WTC11 (cell line): ENCODE data around the gene FLRT3. TPM values are rescaled to one million over a fixed set of nuclear protein-coding genes. Genes with fewer than 3 reads are reported as not detected.
A peak's percentile ranks its signal among the peaks of the same experiment; 100 is the strongest.

Experiments
- ATAC-seq: fragments of 200-7000 bp; cut with Tn5 transposase; 2 replicates; pipeline ENCODE4 v1.10.0; 2021; ENCODE audit warnings: mild to moderate bottlenecking, moderate library complexity
- CTCF ChIA-PET: fragments of 300-600 bp; sonication (Branson Sonifier 250); formaldehyde crosslinking; loops from one replicate; lab custom pipeline; 2021; ENCODE audit warnings: antibody characterized with exemption; lab: Charles Lee
- POLR2A ChIA-PET: fragments of 350-600 bp; sonication (Branson Sonifier 250); formaldehyde crosslinking; loops from one replicate; lab custom pipeline; 2021; ENCODE audit warnings: antibody characterized with exemption; lab: Charles Lee
- DNase-seq: peaks from one replicate; pipeline ENCODE4 v3.0.0; 2021; ENCODE audit warnings: low spot score
- H3K27ac Mint-ChIP-seq: 2 replicates; pipeline ENCODE4 v1.8.0; 2021; ENCODE audit warnings: mixed read lengths
- H3K27me3 Mint-ChIP-seq: 2 replicates; pipeline ENCODE4 v1.8.0; 2021; ENCODE audit warnings: low read depth, mild to moderate bottlenecking, moderate library complexity, mixed read lengths
- H3K36me3 Mint-ChIP-seq: 2 replicates; pipeline ENCODE4 v1.8.0; 2021; ENCODE audit warnings: mixed read lengths
- H3K4me1 Mint-ChIP-seq: 2 replicates; pipeline ENCODE4 v1.8.0; 2022; ENCODE audit warnings: mixed read lengths
- H3K4me3 Mint-ChIP-seq: 2 replicates; pipeline ENCODE4 v1.8.0; 2021; ENCODE audit warnings: mild to moderate bottlenecking, moderate library complexity, mixed read lengths
- H3K9me3 Mint-ChIP-seq: 2 replicates; pipeline ENCODE4 v1.8.0; 2021; ENCODE audit warnings: mixed read lengths
- ATF1 ChIP-seq: sonication (generic); formaldehyde crosslinking; IDR thresholded peaks from 2 replicates; pipeline ENCODE4 v1.8.1; 2023; ENCODE audit warnings: mild to moderate bottlenecking, moderate library complexity, missing genetic modification reagents
- ETV6 ChIP-seq: sonication (generic); formaldehyde crosslinking; IDR thresholded peaks from 2 replicates; pipeline ENCODE4 v1.8.1; 2022; ENCODE audit warnings: mild to moderate bottlenecking, missing genetic modification reagents
- FOXP1 ChIP-seq: sonication (generic); formaldehyde crosslinking; IDR thresholded peaks from 2 replicates; pipeline ENCODE4 v1.8.0; 2022; ENCODE audit warnings: missing genetic modification reagents, mild to moderate bottlenecking, moderate library complexity, borderline replicate concordance
- GTF2I ChIP-seq: fragments of 250-450 bp; sonication (Bioruptor Pico); conservative IDR thresholded peaks from 2 replicates; pipeline ENCODE4 v1.4.0; 2021; ENCODE audit warnings: mild to moderate bottlenecking
- HMGA2 ChIP-seq: fragments of 250-450 bp; sonication (Bioruptor Pico); IDR thresholded peaks from 2 replicates; pipeline ENCODE4 v1.4.0; 2021; ENCODE audit warnings: mild to moderate bottlenecking, moderate library complexity
- JAZF1 ChIP-seq: fragments of 250-450 bp; sonication (Bioruptor Pico); IDR thresholded peaks from 2 replicates; pipeline ENCODE4 v1.9.0; 2021; ENCODE audit warnings: moderate library complexity, mild to moderate bottlenecking, inconsistent platforms
- MXD4 ChIP-seq: fragments of 250-450 bp; sonication (Bioruptor Pico); IDR thresholded peaks from 2 replicates; pipeline ENCODE4 v1.8.0; 2021; ENCODE audit warnings: mild to moderate bottlenecking, moderate library complexity, borderline replicate concordance
- NR1H2 ChIP-seq: sonication (generic); formaldehyde crosslinking; IDR thresholded peaks from 2 replicates; pipeline ENCODE4 v1.9.0; 2021; ENCODE audit warnings: mild to moderate bottlenecking, moderate library complexity, missing genetic modification reagents
- ZNF138 ChIP-seq: sonication (generic); formaldehyde crosslinking; conservative IDR thresholded peaks from 2 replicates; pipeline ENCODE4 v1.8.1; 2022; ENCODE audit warnings: mild to moderate bottlenecking, moderate library complexity, missing genetic modification reagents
- ZNF219 ChIP-seq: sonication (generic); formaldehyde crosslinking; IDR thresholded peaks from 2 replicates; pipeline ENCODE4 v1.8.0; 2023; ENCODE audit warnings: missing genetic modification reagents, mild to moderate bottlenecking, borderline replicate concordance
- ZNF423 ChIP-seq: fragments of 250-450 bp; sonication (Bioruptor Pico); IDR thresholded peaks from 2 replicates; pipeline ENCODE4 v2.1.2; 2022; ENCODE audit warnings: mild to moderate bottlenecking, moderate library complexity
- total RNA-seq: library from RNA; stranded (reverse); gene quantifications from 3 replicates; pipeline ENCODE4 v1.2.3, GENCODE V29; 2021
- TF ChIP-seq, protein P1 (sequence below): sonication (generic); formaldehyde crosslinking; IDR thresholded peaks from 2 replicates; pipeline ENCODE4 v1.8.1; 2022; ENCODE audit warnings: mild to moderate bottlenecking, missing genetic modification reagents, moderate library complexity, borderline replicate concordance
- TF ChIP-seq, protein P2 (sequence below): sonication (generic); formaldehyde crosslinking; IDR thresholded peaks from 2 replicates; pipeline ENCODE4 v1.8.1; 2022; ENCODE audit warnings: low read depth, mild to moderate bottlenecking, moderate library complexity, missing genetic modification reagents, borderline replicate concordance
- TF ChIP-seq, protein P3 (sequence below): fragments of 250-450 bp; sonication (Bioruptor Pico); IDR thresholded peaks from 2 replicates; pipeline ENCODE4 v1.9.0; 2021; ENCODE audit warnings: mild to moderate bottlenecking, borderline replicate concordance
- TF ChIP-seq, protein P4 (sequence below): sonication (generic); formaldehyde crosslinking; IDR thresholded peaks from 2 replicates; pipeline ENCODE4 v1.8.0; 2022; ENCODE audit warnings: mild to moderate bottlenecking, missing genetic modification reagents
- TF ChIP-seq, protein P5 (sequence below): fragments of 250-450 bp; sonication (Bioruptor Pico); IDR thresholded peaks from 2 replicates; pipeline ENCODE4 v1.9.0; 2021; ENCODE audit warnings: mild to moderate bottlenecking

Gene FLRT3
- total RNA-seq, 1 experiment from 2014 or later, result 0.79 TPM

DNA sequence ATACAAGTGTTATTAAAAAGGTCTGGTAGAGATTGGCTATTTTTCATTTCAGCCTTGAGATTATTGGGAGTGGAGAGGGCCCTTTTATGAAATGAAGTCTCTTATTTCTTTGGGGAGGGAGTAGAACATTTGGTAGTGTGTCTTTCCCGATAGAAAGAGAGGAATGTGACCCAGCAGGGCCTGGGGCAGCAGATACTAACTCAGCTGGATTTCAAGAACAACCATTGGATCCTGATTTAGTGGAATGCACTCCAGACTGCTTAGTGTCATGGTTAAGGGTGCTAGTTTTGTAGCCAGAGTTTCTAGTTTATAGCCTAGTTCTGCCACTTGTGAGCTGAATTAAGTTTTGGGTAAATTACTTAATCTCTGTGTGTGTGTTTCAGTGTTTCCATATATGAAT, 18.4 kb upstream of the FLRT3 start:
- ATAC-seq (peak; percentile 87), DNase-seq (no peak)
- Mint-ChIP-seq H3K27ac (peak overlapping the region; percentile 68), H3K36me3 (no peaks in the 10 kb centered on the region), H3K4me1 (peaks cover 6% of the 10 kb centered on the region), H3K4me3 (no peak overlapping the region), H3K9me3 (no peaks in the 10 kb centered on the region), H3K27me3 (no peaks in the 10 kb centered on the region)
- POLR2A ChIA-PET, result no interaction called here
- TF ChIP-seq, protein P1, sequence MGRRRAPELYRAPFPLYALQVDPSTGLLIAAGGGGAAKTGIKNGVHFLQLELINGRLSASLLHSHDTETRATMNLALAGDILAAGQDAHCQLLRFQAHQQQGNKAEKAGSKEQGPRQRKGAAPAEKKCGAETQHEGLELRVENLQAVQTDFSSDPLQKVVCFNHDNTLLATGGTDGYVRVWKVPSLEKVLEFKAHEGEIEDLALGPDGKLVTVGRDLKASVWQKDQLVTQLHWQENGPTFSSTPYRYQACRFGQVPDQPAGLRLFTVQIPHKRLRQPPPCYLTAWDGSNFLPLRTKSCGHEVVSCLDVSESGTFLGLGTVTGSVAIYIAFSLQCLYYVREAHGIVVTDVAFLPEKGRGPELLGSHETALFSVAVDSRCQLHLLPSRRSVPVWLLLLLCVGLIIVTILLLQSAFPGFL, result no peak
- TF ChIP-seq ATF1 (no peak), NR1H2 (CRISPR knock-in tag) (no peak), ZNF219 (CRISPR knock-in tag) (no peak), JAZF1 (CRISPR knock-in tag) (no peak), HMGA2 (CRISPR knock-in tag) (no peak), GTF2I (CRISPR knock-in tag) (no peak), MXD4 (CRISPR knock-in tag) (no peak), ZNF138 (no peak), ZNF423 (CRISPR knock-in tag) (no peak)
- TF ChIP-seq, protein P2, sequence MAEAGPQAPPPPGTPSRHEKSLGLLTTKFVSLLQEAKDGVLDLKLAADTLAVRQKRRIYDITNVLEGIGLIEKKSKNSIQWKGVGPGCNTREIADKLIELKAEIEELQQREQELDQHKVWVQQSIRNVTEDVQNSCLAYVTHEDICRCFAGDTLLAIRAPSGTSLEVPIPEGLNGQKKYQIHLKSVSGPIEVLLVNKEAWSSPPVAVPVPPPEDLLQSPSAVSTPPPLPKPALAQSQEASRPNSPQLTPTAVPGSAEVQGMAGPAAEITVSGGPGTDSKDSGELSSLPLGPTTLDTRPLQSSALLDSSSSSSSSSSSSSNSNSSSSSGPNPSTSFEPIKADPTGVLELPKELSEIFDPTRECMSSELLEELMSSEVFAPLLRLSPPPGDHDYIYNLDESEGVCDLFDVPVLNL (CRISPR knock-in tag), result no peak
- TF ChIP-seq, protein P3, sequence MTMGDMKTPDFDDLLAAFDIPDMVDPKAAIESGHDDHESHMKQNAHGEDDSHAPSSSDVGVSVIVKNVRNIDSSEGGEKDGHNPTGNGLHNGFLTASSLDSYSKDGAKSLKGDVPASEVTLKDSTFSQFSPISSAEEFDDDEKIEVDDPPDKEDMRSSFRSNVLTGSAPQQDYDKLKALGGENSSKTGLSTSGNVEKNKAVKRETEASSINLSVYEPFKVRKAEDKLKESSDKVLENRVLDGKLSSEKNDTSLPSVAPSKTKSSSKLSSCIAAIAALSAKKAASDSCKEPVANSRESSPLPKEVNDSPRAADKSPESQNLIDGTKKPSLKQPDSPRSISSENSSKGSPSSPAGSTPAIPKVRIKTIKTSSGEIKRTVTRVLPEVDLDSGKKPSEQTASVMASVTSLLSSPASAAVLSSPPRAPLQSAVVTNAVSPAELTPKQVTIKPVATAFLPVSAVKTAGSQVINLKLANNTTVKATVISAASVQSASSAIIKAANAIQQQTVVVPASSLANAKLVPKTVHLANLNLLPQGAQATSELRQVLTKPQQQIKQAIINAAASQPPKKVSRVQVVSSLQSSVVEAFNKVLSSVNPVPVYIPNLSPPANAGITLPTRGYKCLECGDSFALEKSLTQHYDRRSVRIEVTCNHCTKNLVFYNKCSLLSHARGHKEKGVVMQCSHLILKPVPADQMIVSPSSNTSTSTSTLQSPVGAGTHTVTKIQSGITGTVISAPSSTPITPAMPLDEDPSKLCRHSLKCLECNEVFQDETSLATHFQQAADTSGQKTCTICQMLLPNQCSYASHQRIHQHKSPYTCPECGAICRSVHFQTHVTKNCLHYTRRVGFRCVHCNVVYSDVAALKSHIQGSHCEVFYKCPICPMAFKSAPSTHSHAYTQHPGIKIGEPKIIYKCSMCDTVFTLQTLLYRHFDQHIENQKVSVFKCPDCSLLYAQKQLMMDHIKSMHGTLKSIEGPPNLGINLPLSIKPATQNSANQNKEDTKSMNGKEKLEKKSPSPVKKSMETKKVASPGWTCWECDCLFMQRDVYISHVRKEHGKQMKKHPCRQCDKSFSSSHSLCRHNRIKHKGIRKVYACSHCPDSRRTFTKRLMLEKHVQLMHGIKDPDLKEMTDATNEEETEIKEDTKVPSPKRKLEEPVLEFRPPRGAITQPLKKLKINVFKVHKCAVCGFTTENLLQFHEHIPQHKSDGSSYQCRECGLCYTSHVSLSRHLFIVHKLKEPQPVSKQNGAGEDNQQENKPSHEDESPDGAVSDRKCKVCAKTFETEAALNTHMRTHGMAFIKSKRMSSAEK (CRISPR knock-in tag), result no peak
- TF ChIP-seq, protein P4, sequence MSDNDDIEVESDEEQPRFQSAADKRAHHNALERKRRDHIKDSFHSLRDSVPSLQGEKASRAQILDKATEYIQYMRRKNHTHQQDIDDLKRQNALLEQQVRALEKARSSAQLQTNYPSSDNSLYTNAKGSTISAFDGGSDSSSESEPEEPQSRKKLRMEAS, result no peak
- CTCF ChIA-PET, result no interaction called here

DNA sequence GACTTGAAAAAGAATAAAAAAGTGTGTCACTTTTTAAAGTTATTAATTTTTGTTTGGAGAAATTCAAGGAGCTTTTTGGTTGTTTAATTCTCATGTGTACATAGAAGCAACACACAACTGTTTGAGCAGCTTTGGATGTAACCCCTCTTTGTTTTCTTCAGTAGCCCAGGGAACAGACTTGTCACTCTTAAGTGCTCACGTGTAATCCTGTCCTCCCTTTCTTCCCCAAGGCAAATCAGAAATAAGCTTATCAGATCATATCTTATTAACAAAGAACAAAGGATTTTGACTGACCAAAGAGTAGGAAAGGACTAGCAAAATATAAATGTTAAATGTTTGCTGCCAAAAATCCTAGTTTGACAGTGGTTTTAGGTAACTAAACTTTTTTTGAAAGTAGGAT, 7.3 kb upstream of the FLRT3 start:
- no peaks in the 10 kb centered on the region; the same call in 1 of the 2 replicates for H3K9me3 Mint-ChIP-seq
- no peak overlapping the region for H3K27ac Mint-ChIP-seq
- H3K27me3 Mint-ChIP-seq, result no peaks in the 10 kb centered on the region
- TF ChIP-seq ETV6 (CRISPR knock-in tag), result no peak
- no peak for TF ChIP-seq FOXP1 (CRISPR knock-in tag)
- TF ChIP-seq, protein P5, sequence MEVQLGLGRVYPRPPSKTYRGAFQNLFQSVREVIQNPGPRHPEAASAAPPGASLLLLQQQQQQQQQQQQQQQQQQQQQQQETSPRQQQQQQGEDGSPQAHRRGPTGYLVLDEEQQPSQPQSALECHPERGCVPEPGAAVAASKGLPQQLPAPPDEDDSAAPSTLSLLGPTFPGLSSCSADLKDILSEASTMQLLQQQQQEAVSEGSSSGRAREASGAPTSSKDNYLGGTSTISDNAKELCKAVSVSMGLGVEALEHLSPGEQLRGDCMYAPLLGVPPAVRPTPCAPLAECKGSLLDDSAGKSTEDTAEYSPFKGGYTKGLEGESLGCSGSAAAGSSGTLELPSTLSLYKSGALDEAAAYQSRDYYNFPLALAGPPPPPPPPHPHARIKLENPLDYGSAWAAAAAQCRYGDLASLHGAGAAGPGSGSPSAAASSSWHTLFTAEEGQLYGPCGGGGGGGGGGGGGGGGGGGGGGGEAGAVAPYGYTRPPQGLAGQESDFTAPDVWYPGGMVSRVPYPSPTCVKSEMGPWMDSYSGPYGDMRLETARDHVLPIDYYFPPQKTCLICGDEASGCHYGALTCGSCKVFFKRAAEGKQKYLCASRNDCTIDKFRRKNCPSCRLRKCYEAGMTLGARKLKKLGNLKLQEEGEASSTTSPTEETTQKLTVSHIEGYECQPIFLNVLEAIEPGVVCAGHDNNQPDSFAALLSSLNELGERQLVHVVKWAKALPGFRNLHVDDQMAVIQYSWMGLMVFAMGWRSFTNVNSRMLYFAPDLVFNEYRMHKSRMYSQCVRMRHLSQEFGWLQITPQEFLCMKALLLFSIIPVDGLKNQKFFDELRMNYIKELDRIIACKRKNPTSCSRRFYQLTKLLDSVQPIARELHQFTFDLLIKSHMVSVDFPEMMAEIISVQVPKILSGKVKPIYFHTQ (CRISPR knock-in tag), result no peak
- TF ChIP-seq, all 79 proteins: peak for 0
- H3K36me3 Mint-ChIP-seq, result no peaks in the 10 kb centered on the region
- H3K4me3 Mint-ChIP-seq, result no peak overlapping the region
- ChIA-PET CTCF (no interaction called here), POLR2A (interaction anchor here (0.7 kb wide), 1 partner anchor 217 kb away, joined by 3 read pairs; no protein-coding TSS in a partner anchor)
- DNase-seq, result no peak
- H3K4me1 Mint-ChIP-seq, result peaks cover 12% of the 10 kb centered on the region
- ATAC-seq, result no peak
